Uterus (tissue), 2 donors: ENCODE measurements around the gene SLC1A6.

Experiments used
- POLR2A ChIP-seq, 2 donors: fragments of 450-650 bp; IDR thresholded peaks; one replicate each; pipeline ENCODE4 v1.6.1; 2016; ENCODE audit warnings: antibody characterized with exemption in 2 of 2, mild to moderate bottlenecking in 1 of 2, moderate library complexity in 1 of 2
- TF ChIP-seq, protein P1 (sequence below), 4 experiments: fragments of 200-600 bp in 2 of 4; fragments of 450-650 bp in 2 of 4; sonication (generic) in 2 of 4; IDR thresholded peaks; one replicate each; pipeline ENCODE4 v1.5.1; 2016 to 2019; ENCODE audit warnings: antibody characterized with exemption in 4 of 4, mild to moderate bottlenecking in 2 of 4, moderate library complexity in 1 of 4

DNA sequence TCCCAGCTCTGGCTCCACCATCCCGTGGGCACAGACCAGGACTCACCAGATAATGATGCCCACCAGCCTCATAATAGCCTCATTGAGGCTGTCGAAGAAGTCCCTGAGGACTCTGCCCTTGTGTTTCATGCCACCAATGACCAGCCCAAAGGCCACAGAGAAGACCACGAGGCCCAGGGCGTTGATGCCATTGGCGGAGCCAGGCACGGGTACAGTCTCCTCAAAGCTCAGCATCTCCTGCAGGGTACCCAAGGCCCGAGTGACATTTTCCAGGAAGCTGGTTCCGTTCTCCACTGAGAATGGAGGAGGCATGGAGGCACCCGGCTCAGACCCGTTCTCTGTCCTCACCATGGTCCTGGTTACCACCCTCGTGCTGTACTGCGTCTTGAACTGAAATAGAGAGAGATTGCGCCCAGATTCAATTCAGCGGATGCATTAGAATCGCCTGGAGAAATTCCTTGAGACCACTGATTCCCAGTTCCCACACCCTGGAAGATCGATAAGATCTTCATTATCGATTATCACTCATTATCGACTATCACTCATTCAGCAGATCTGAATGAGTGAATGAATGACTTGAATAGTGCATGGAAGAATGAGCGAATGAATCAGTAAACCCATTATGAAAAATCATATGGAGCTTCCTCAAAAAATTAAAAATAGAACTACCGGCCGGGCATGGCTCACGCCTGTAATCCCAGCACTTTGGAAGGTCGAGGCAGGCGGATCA is 17.5 kb downstream of the SLC1A6 start:
- TF ChIP-seq, protein P1, sequence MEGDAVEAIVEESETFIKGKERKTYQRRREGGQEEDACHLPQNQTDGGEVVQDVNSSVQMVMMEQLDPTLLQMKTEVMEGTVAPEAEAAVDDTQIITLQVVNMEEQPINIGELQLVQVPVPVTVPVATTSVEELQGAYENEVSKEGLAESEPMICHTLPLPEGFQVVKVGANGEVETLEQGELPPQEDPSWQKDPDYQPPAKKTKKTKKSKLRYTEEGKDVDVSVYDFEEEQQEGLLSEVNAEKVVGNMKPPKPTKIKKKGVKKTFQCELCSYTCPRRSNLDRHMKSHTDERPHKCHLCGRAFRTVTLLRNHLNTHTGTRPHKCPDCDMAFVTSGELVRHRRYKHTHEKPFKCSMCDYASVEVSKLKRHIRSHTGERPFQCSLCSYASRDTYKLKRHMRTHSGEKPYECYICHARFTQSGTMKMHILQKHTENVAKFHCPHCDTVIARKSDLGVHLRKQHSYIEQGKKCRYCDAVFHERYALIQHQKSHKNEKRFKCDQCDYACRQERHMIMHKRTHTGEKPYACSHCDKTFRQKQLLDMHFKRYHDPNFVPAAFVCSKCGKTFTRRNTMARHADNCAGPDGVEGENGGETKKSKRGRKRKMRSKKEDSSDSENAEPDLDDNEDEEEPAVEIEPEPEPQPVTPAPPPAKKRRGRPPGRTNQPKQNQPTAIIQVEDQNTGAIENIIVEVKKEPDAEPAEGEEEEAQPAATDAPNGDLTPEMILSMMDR (IDR thresholded peaks at IDR 0.05): no peak
- TF ChIP-seq POLR2A (IDR thresholded peaks at IDR 0.05): no peak
